OCI-LY3 (cell line): ENCODE results near the gene TMEM205.

Experiments used
- H2AFZ ChIP-seq: fragments of 200-600, 300-600 bp; shearing (Covaris generic); 2 replicates; pipeline ENCODE4 v1.6.0; 2014; ENCODE audit warnings: antibody characterized with exemption, low read depth, low read length
- H3K27ac ChIP-seq: fragments of 200-600, 300-600 bp; sonication (generic); 2 replicates; pipeline ENCODE4 v1.5.1; 2014; ENCODE audit warnings: mild to moderate bottlenecking, low read length, moderate library complexity, mixed read lengths
- H3K27me3 ChIP-seq: fragments of 200-600, 300-600 bp; sonication (generic); 2 replicates; pipeline ENCODE4 v1.6.1; 2014; ENCODE audit warnings: low read depth, low read length, mixed read lengths
- H3K36me3 ChIP-seq: fragments of 200-600, 300-600 bp; sonication (generic); replicated peaks from 2 replicates; pipeline ENCODE3; 2014; ENCODE audit warnings: low read depth, low read length, mixed read lengths
- H3K4me1 ChIP-seq: fragments of 300-600, 200-600 bp; sonication (generic); 2 replicates; pipeline ENCODE4 v1.6.1; 2014; ENCODE audit warnings: low read length, mixed read lengths
- H3K4me2 ChIP-seq: fragments of 200-600, 300-600 bp; sonication (generic); 2 replicates; pipeline ENCODE4 v1.6.1; 2014; ENCODE audit warnings: low read length, mixed read lengths
- H3K4me3 ChIP-seq: fragments of 300-600, 200-600 bp; sonication (generic); 2 replicates; pipeline ENCODE4 v1.5.1; 2014; ENCODE audit warnings: antibody characterized with exemption, mild to moderate bottlenecking, low read length, moderate library complexity
- H3K79me2 ChIP-seq: fragments of 300-600, 200-600 bp; shearing (Covaris generic); 2 replicates; pipeline ENCODE4 v1.6.1; 2014; ENCODE audit warnings: mild to moderate bottlenecking, low read length, mixed read lengths
- H3K9ac ChIP-seq: fragments of 300-600, 200-600 bp; shearing (Covaris generic); 2 replicates; pipeline ENCODE4 v1.6.0; 2014; ENCODE audit warnings: mild to moderate bottlenecking, low read length, moderate library complexity
- H3K9me3 ChIP-seq: fragments of 200-600, 300-600 bp; shearing (Covaris generic); 2 replicates; pipeline ENCODE4 v1.6.1; 2014; ENCODE audit warnings: low read length, mixed read lengths; ENCODE audit not compliant: insufficient read depth
- H4K20me1 ChIP-seq: fragments of 200-600, 300-600 bp; sonication (generic); 2 replicates; pipeline ENCODE4 v1.6.1; 2016; ENCODE audit warnings: low read length, mixed read lengths; ENCODE audit not compliant: insufficient read depth
- EZH2phosphoT487 ChIP-seq: fragments of 200-600 bp; shearing (Covaris generic); IDR thresholded peaks from 2 replicates; pipeline ENCODE4 v1.6.1; 2018; ENCODE audit warnings: antibody characterized with exemption, mixed run types, low read depth
- TF ChIP-seq, protein P1 (sequence below): fragments of 200-600, 300-600 bp; sonication (generic); IDR thresholded peaks from 2 replicates; pipeline ENCODE4 v1.5.1; 2014; ENCODE audit warnings: antibody characterized with exemption, low read length, low read depth

TMEM205 gene

DNA sequence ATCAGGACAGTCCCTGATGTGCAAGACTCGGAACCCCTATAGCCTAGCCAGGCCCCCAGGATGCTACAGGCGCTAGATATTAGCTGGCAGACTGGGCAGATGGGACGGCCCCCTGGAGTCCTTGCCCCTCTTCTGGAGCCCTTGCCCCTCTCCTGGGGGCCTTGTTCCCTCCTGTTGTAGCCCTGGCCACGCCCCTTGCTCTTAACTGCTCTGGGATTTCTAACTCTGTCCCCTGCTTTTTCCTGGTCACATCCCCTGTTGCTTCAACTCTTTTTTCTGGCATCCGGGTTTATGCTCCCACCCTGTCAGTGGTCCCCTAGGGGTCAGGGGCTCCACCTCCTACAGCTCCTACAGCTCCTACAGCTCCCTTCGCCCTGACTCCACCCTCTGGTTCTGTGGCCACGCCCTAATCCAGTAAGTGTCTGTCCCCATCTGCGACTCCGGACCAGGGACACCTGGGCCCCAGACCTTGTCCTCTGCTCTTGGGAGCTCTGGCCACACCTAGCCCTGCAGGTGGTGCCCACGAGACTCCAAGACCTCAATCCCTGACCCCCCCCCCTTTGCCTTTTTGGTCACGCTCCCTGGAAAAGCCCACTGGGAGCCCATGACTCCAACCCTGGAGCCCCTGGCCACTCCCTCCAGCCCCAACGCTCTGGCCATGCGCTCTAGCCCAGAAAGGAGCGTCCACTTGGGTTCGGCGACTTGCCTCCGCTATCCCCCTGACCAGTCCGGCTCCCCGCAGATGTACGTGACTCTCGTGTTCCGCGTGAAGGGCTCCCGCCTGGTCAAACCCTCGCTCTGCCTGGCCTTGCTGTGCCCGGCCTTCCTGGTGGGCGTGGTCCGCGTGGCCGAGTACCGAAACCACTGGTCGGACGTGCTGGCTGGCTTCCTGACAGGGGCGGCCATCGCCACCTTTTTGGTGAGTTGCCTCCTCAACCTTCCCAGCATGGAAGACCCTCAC lies 16.0 kb upstream of the TMEM205 start:
- no peak overlapping the region for H3K4me3 ChIP-seq
- TF ChIP-seq, protein P1, sequence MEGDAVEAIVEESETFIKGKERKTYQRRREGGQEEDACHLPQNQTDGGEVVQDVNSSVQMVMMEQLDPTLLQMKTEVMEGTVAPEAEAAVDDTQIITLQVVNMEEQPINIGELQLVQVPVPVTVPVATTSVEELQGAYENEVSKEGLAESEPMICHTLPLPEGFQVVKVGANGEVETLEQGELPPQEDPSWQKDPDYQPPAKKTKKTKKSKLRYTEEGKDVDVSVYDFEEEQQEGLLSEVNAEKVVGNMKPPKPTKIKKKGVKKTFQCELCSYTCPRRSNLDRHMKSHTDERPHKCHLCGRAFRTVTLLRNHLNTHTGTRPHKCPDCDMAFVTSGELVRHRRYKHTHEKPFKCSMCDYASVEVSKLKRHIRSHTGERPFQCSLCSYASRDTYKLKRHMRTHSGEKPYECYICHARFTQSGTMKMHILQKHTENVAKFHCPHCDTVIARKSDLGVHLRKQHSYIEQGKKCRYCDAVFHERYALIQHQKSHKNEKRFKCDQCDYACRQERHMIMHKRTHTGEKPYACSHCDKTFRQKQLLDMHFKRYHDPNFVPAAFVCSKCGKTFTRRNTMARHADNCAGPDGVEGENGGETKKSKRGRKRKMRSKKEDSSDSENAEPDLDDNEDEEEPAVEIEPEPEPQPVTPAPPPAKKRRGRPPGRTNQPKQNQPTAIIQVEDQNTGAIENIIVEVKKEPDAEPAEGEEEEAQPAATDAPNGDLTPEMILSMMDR: no peak
- no peak for TF ChIP-seq EZH2phosphoT487
- H3K27ac ChIP-seq: no peak overlapping the region
- H3K9me3 ChIP-seq: no peaks in the 10 kb centered on the region
- H3K4me2 ChIP-seq: no peak overlapping the region
- H3K27me3 ChIP-seq: no peaks in the 10 kb centered on the region
- H4K20me1 ChIP-seq: no peaks in the 10 kb centered on the region
- no peaks in the 10 kb centered on the region for H3K4me1 ChIP-seq
- no peak overlapping the region for H3K9ac ChIP-seq
- no peak overlapping the region for H2AFZ ChIP-seq
- H3K36me3 ChIP-seq: no peaks in the 10 kb centered on the region
- H3K79me2 ChIP-seq: no peaks in the 10 kb centered on the region

DNA sequence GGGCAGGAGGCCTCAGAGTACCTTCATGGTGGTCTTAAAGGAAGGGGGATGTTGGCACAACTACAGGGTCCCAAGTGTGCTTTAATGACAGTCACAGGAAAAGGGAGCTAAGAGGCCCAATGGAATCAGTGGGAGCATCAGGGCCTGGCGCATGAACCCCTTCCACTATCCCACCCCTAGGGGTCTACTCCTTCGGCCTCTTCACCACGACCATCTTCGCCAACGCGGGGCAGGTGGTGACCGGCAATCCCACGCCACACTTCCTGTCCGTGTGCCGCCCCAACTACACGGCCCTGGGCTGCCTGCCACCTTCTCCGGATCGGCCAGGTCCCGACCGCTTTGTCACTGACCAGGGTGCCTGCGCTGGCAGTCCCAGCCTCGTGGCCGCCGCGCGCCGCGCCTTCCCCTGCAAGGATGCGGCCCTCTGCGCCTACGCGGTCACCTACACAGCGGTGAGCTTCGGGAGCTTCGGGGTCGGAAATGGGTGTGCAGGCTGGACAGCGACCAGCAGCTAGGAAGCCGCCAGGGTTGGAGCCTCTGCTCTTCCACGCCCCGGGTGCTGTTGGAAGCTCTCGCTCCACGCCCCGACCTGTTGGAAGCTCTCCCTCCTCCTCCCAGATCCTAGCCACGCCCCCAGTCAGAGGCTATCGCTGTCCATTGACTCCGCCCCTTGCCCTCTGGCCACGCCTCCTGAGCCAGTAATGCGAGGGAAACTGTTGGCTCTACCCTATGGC lies 15.1 kb upstream of the TMEM205 start:
- Histone ChIP-seq H3K4me1 (no peaks in the 10 kb centered on the region), H3K4me3 (no peak overlapping the region), H3K4me2 (no peak overlapping the region), H2AFZ (no peak overlapping the region), H3K79me2 (no peaks in the 10 kb centered on the region), H3K27ac (no peak overlapping the region), H3K9me3 (no peaks in the 10 kb centered on the region), H3K36me3 (no peaks in the 10 kb centered on the region), H4K20me1 (no peaks in the 10 kb centered on the region), H3K9ac (no peak overlapping the region), H3K27me3 (no peaks in the 10 kb centered on the region)
- no peak for TF ChIP-seq EZH2phosphoT487
- TF ChIP-seq, protein P1: no peak

DNA sequence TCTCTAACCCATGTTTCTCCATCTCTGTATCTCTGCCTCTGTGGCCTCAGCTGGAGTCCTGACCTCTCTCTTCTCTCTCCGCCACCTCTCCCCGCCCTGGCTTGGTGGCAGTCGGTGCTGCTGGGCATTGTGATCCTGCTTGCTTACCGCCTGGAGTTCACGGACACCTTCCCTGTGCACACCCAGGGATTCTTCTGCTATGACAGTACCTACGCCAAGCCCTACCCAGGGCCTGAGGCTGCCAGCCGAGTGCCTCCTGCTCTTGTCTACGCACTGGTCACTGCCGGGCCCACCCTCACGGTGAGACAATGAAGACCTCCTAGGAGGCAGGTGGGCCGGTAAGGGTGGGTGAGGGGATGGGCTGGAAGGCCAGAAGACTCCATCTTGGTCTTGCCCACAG lies 13.4 kb upstream of the TMEM205 start:
- H3K79me2 ChIP-seq: no peaks in the 10 kb centered on the region
- H3K9me3 ChIP-seq: no peaks in the 10 kb centered on the region
- no peak for TF ChIP-seq EZH2phosphoT487
- TF ChIP-seq, protein P1: no peak
- H3K27ac ChIP-seq: no peak overlapping the region
- no peaks in the 10 kb centered on the region for H3K36me3 ChIP-seq
- no peaks in the 10 kb centered on the region for H3K4me1 ChIP-seq
- no peak overlapping the region for H2AFZ ChIP-seq
- H3K4me2 ChIP-seq: no peak overlapping the region
- H3K27me3 ChIP-seq: no peaks in the 10 kb centered on the region
- H3K4me3 ChIP-seq: no peak overlapping the region
- H4K20me1 ChIP-seq: no peaks in the 10 kb centered on the region
- H3K9ac ChIP-seq: no peak overlapping the region
